Endothelial cell of umbilical vein (primary cell): Measurements from ENCODE around the gene SNX19. TPM values are rescaled to one million over a fixed set of nuclear protein-coding genes. Genes with fewer than 3 reads are reported as not detected.

Source experiments
- BruUV-seq: library from RNA; stranded (reverse); fragments of 400-500 nt; replicated peaks from 2 replicates; lab custom pipeline; 2021; lab: Mats Ljungman, UMichigan
- CTCF ChIA-PET: fragments of 300-600, 350-600 bp; sonication (Branson Sonifier 250); formaldehyde crosslinking; loops from one replicate; lab custom pipeline; 2021; ENCODE audit warnings: antibody characterized with exemption, inconsistent platforms; lab: Charles Lee
- POLR2A ChIA-PET: fragments of 300-600, 350-600 bp; sonication (Branson Sonifier 250); formaldehyde crosslinking; loops from one replicate; lab custom pipeline; 2021; ENCODE audit warnings: antibody characterized with exemption, inconsistent platforms; lab: Charles Lee
- DNase-seq: peaks from one replicate; pipeline ENCODE4 v3.0.0-alpha.2; 2011; ENCODE audit warnings: low read depth, low spot score
- FAIRE-seq: peaks from 2 replicates; lab custom pipeline; 2011; peaks lifted over from hg19 to GRCh38; lab: Jason Lieb, UNC
- H2AFZ ChIP-seq: 2 replicates; pipeline ENCODE4 v1.6.0; 2012; ENCODE audit warnings: low read depth, low read length, control low read depth, inconsistent platforms
- H3K27ac ChIP-seq: 2 replicates; pipeline ENCODE4 v1.5.1; 2011; ENCODE audit warnings: low read depth, mild to moderate bottlenecking, control low read depth, low read length, moderate library complexity; ENCODE audit not compliant: insufficient read depth
- H3K27me3 ChIP-seq, 2 experiments: 2 replicates each; pipeline versions ENCODE4 v1.6.0 to v1.6.1; 2011; ENCODE audit warnings: low read length in 2 of 2, mixed read lengths in 1 of 2; ENCODE audit not compliant: control insufficient read depth in 2 of 2, insufficient read depth in 2 of 2
- H3K36me3 ChIP-seq, 2 experiments: 2 replicates in 1 of 2; 3 replicates in 1 of 2; pipeline ENCODE4 v1.5.1; 2011; ENCODE audit warnings: low read length in 2 of 2, mild to moderate bottlenecking in 1 of 2, moderate library complexity in 1 of 2; ENCODE audit not compliant: control insufficient read depth in 2 of 2, insufficient read depth in 2 of 2; ENCODE audit errors: extremely low read depth in 1 of 2
- H3K4me1 ChIP-seq: 3 replicates; pipeline ENCODE4 v1.5.1; 2011; ENCODE audit warnings: mild to moderate bottlenecking, low read length; ENCODE audit not compliant: control insufficient read depth, insufficient read depth; ENCODE audit errors: extremely low read depth
- H3K4me2 ChIP-seq: 2 replicates; pipeline ENCODE4 v1.6.1; 2011; ENCODE audit warnings: low read length, control low read depth, mixed read lengths; ENCODE audit not compliant: insufficient read depth
- H3K4me3 ChIP-seq, 3 experiments: fragments of 200-600 bp in 1 of 3; sonication (generic), shearing (Covaris generic) in 1 of 3; replicated peaks in 1 of 3; 2 replicates each; pipeline ENCODE4 v1.5.1; 2011 to 2016; ENCODE audit warnings: control low read depth in 3 of 3, low read length in 3 of 3, mild to moderate bottlenecking in 2 of 3, inconsistent platforms in 1 of 3, low read depth in 1 of 3, moderate library complexity in 1 of 3; ENCODE audit not compliant: insufficient read depth in 1 of 3
- H3K79me2 ChIP-seq: 2 replicates; pipeline ENCODE4 v1.6.0; 2012; ENCODE audit warnings: low read length, inconsistent platforms; ENCODE audit not compliant: control insufficient read depth, insufficient read depth
- H3K9ac ChIP-seq: replicated peaks from 2 replicates; pipeline ENCODE3; 2011; ENCODE audit warnings: low read length, control low read depth; ENCODE audit not compliant: insufficient read depth; ENCODE audit errors: extremely low read depth
- H3K9me1 ChIP-seq: replicated peaks from 3 replicates; pipeline ENCODE4 v1.6.0; 2011; ENCODE audit warnings: mild to moderate bottlenecking, low read length; ENCODE audit not compliant: control insufficient read depth, insufficient read depth; ENCODE audit errors: extremely low read depth
- H3K9me3 ChIP-seq: replicated peaks from 2 replicates; pipeline ENCODE4 v1.5.1; 2012; ENCODE audit warnings: low read length, inconsistent platforms; ENCODE audit not compliant: control insufficient read depth, insufficient read depth
- H4K20me1 ChIP-seq: replicated peaks from 2 replicates; pipeline ENCODE3; 2011; ENCODE audit warnings: mild to moderate bottlenecking, low read length; ENCODE audit not compliant: control insufficient read depth, insufficient read depth; ENCODE audit errors: extremely low read depth
- FOS ChIP-seq: IDR thresholded peaks from 2 replicates; pipeline ENCODE4 v1.6.1; 2011; ENCODE audit warnings: mild to moderate bottlenecking, low read length, moderate library complexity, borderline replicate concordance; ENCODE audit not compliant: insufficient read depth
- JUN ChIP-seq: IDR thresholded peaks from 2 replicates; pipeline ENCODE4 v1.6.1; 2011; ENCODE audit warnings: borderline replicate concordance, low read depth; ENCODE audit not compliant: insufficient read length, insufficient read depth
- MYC ChIP-seq: IDR thresholded peaks from one replicate; pipeline ENCODE4 v1.6.1; 2011; ENCODE audit warnings: mild to moderate bottlenecking, low read depth, low read length
- dilution Hi-C: fragments of 300-500 bp; cut with MboI; formaldehyde crosslinking; loops from one replicate; pipeline ENCODE4 v1.15.0; 2019; ENCODE audit warnings: low sequenced_read_pairs; ENCODE audit not compliant: extremely low pct_ligation_motif_present
- intact Hi-C: fragments of 100-400 bp; cut with micrococcal nuclease; formaldehyde crosslinking; loops from one replicate; pipeline ENCODE4 v1.10.0; 2022
- polyA plus RNA-seq, 4 experiments: library from polyadenylated mRNA; depleted of rRNA in 3 of 4; stranded (reverse) in 3 of 4; unstranded in 1 of 4; fragments of >200 nt; gene quantifications; 2 replicates each; pipeline versions ENCODE4 v1.2.1 to v1.2.3, GENCODE V29; 2011 to 2012; ENCODE audit warnings: missing spikeins in 1 of 4
- total RNA-seq: library from RNA; stranded (reverse); gene quantifications from 2 replicates; pipeline ENCODE4 v1.2.3, GENCODE V29; 2021
- TF ChIP-seq, protein P1 (sequence below): IDR thresholded peaks from 2 replicates; pipeline ENCODE4 v1.6.1; 2011; ENCODE audit not compliant: insufficient read depth, insufficient read length
- TF ChIP-seq, protein P2 (sequence below), 2 donors: IDR thresholded peaks; 1 replicate in 1 of 2; 2 replicates in 1 of 2; pipeline ENCODE4 v1.5.1; 2011; ENCODE audit warnings: low read length in 2 of 2, mild to moderate bottlenecking in 2 of 2, moderate library complexity in 2 of 2, control low read depth in 1 of 2, inconsistent platforms in 1 of 2, low read depth in 1 of 2; ENCODE audit not compliant: insufficient read depth in 1 of 2; ENCODE audit errors: extremely low read depth in 1 of 2

The SNX19 gene
- total and polyA plus RNA-seq, 2 donors (not counting 3 experiments of a cell fraction or from before 2014, with no cell fraction given): 37.4 to 49.8 TPM

DNA sequence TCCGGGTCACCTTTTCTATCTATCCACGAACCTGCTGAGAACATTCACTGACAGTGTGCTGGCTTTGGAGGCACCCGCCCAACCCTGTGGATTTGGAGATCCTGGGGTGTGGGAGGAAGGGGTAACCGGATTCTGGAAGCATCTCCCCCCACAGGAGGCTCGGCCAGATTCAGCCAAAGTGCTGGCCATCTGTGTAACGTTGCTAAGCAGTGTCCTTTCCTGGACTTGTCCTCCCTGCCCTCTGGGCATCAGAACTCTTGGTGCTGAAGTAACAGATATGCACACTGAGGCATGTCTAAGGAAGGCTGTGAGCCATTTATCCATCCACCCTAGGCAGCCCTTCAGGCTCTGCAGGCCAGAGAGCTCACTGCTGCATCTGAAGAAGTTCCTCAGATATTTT is 85.7 kb downstream of the SNX19 start:
- Histone ChIP-seq H3K9ac (no peak overlapping the region), H3K4me3 (no peak overlapping the region), H3K27ac (no peak overlapping the region), H3K27me3 (peaks cover 2 to 6% of the 10 kb centered on the region in 2 experiments), H3K4me2 (no peak overlapping the region), H3K36me3 (no peaks in the 10 kb centered on the region), H3K4me1 (no peaks in the 10 kb centered on the region), H2AFZ (no peak overlapping the region), H3K9me3 (no peaks in the 10 kb centered on the region), H4K20me1 (no peaks in the 10 kb centered on the region), H3K79me2 (no peaks in the 10 kb centered on the region), H3K9me1 (no peaks in the 10 kb centered on the region)
- DNase-seq (no peak), FAIRE-seq (no peak)
- intact Hi-C loops (no loop called here), dilution Hi-C loops (no loop called here)
- BruUV-seq: no TSS peak
- POLR2A ChIA-PET: no interaction called here
- CTCF ChIA-PET: interaction anchor here (0.6 kb wide), 1 partner anchor 395 kb away, joined by 3 read pairs; no protein-coding TSS in a partner anchor
- TF ChIP-seq, protein P1, sequence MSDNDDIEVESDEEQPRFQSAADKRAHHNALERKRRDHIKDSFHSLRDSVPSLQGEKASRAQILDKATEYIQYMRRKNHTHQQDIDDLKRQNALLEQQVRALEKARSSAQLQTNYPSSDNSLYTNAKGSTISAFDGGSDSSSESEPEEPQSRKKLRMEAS: no peak
- no peak for TF ChIP-seq FOS

DNA sequence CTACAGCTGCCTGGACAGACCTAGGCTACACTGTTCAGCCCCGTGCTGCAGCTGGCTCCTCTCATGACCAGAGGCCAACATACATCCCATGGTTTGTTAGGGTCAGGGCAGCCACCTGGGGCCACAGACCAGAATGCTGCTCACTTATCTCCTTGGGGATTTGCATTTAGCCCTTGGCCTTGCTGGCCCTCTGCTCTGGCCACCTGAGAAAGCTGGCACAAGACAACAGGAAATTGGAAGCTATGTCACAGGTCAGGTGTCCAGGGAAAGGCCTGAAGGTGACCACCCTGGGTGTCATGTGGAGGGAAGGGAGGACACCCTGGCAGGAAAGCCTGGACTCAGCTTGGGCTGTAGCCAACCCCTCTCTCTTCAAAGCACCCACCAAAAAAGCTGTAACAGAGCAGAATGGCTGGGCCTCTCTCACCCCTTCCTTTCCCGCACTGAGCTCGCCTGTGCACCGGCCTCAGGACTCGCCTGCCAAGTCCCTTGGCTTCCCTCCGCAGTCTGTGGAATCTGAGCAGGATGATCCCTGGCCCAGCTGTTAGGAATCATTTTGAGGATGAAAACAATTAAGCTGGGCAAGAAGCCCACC is 86.3 kb downstream of the SNX19 start:
- CTCF ChIA-PET: interaction anchor here (0.6 kb wide), 1 partner anchor 395 kb away, joined by 3 read pairs; no protein-coding TSS in a partner anchor
- POLR2A ChIA-PET: no interaction called here
- DNase-seq: no peak

More for the DNA sequence above, 86.3 kb downstream of the SNX19 start:
- H3K4me3 ChIP-seq: no peak overlapping the region
- no peak overlapping the region for H3K4me2 ChIP-seq
- dilution Hi-C loops: no loop called here
- no peaks in the 10 kb centered on the region for H3K4me1 ChIP-seq
- peaks cover 2 to 4% of the 10 kb centered on the region in 2 experiments for H3K27me3 ChIP-seq
- H3K79me2 ChIP-seq: no peaks in the 10 kb centered on the region
- H4K20me1 ChIP-seq: no peaks in the 10 kb centered on the region
- no peaks in the 10 kb centered on the region for H3K36me3 ChIP-seq
- H3K9me1 ChIP-seq: no peaks in the 10 kb centered on the region
- no TSS peak for BruUV-seq
- no peaks in the 10 kb centered on the region for H3K9me3 ChIP-seq
- intact Hi-C loops: loop anchor here (5.0 kb wide), 1 partner anchor 93 kb away; no protein-coding TSS in a partner anchor
- no peak for TF ChIP-seq JUN
- TF ChIP-seq, protein P1: no peak
- TF ChIP-seq, protein P2, sequence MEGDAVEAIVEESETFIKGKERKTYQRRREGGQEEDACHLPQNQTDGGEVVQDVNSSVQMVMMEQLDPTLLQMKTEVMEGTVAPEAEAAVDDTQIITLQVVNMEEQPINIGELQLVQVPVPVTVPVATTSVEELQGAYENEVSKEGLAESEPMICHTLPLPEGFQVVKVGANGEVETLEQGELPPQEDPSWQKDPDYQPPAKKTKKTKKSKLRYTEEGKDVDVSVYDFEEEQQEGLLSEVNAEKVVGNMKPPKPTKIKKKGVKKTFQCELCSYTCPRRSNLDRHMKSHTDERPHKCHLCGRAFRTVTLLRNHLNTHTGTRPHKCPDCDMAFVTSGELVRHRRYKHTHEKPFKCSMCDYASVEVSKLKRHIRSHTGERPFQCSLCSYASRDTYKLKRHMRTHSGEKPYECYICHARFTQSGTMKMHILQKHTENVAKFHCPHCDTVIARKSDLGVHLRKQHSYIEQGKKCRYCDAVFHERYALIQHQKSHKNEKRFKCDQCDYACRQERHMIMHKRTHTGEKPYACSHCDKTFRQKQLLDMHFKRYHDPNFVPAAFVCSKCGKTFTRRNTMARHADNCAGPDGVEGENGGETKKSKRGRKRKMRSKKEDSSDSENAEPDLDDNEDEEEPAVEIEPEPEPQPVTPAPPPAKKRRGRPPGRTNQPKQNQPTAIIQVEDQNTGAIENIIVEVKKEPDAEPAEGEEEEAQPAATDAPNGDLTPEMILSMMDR (IDR thresholded peaks at IDR 0.05; ENCODE audit: extremely low read depth in 1 of 2, insufficient read depth in 1 of 2, low read depth in 1 of 2, low read length in 2 of 2): no peak
- TF ChIP-seq MYC: no peak
- no peak overlapping the region for H3K9ac ChIP-seq
- no peak overlapping the region for H2AFZ ChIP-seq
- no peak for FAIRE-seq
- no peak overlapping the region for H3K27ac ChIP-seq
